HepG2 (cell line): Measurements from ENCODE around the gene CCDC191. TPM values are rescaled to one million over a fixed set of nuclear protein-coding genes. Genes with fewer than 3 reads are reported as not detected.

Experiments used
- ELF3 ChIP-seq: IDR thresholded peaks from 2 replicates; pipeline ENCODE4 v1.6.1; 2016; ENCODE audit warnings: missing genetic modification reagents, missing compliant biosample characterization
- ELK4 ChIP-seq: sonication (generic); formaldehyde crosslinking; IDR thresholded peaks from 2 replicates; pipeline ENCODE4 v1.9.0; 2021; ENCODE audit warnings: missing genetic modification reagents, borderline replicate concordance
- HOXA3 ChIP-seq: sonication (generic); formaldehyde crosslinking; IDR thresholded peaks from 2 replicates; pipeline ENCODE4 v1.5.0; 2020; ENCODE audit warnings: missing genetic modification reagents
- IRF1 ChIP-seq: sonication (generic); formaldehyde crosslinking; IDR thresholded peaks from 2 replicates; pipeline ENCODE4 v1.4.0; 2020; ENCODE audit warnings: low read depth, mild to moderate bottlenecking, missing genetic modification reagents
- NRL ChIP-seq: sonication (generic); formaldehyde crosslinking; IDR thresholded peaks from 2 replicates; pipeline ENCODE4 v1.5.0; 2020; ENCODE audit warnings: missing genetic modification reagents, mild to moderate bottlenecking, moderate library complexity, borderline replicate concordance
- REL ChIP-seq: sonication (generic); formaldehyde crosslinking; conservative IDR thresholded peaks from 2 replicates; pipeline ENCODE4 v1.8.0; 2022; ENCODE audit warnings: mild to moderate bottlenecking, missing genetic modification reagents, moderate library complexity
- RFX1 ChIP-seq: fragments of 450-650 bp; IDR thresholded peaks from 2 replicates; pipeline ENCODE4 v1.6.1; 2017
- SAP130 ChIP-seq: IDR thresholded peaks from 2 replicates; pipeline ENCODE4 v1.6.1; 2016; ENCODE audit warnings: low read depth
- U2AF2 ChIP-seq: fragments of 200-400 bp; formaldehyde crosslinking; IDR thresholded peaks from 2 replicates; pipeline ENCODE4 v1.6.1; 2017; ENCODE audit warnings: low read depth, mild to moderate bottlenecking, low read length
- ZBTB7B ChIP-seq: sonication (generic); formaldehyde crosslinking; IDR thresholded peaks from 2 replicates; pipeline ENCODE4 v1.4.0; 2020; ENCODE audit warnings: missing genetic modification reagents
- ZNF263 ChIP-seq: sonication (generic); formaldehyde crosslinking; IDR thresholded peaks from 2 replicates; pipeline ENCODE4 v1.4.0; 2020; ENCODE audit warnings: missing genetic modification reagents
- ZNF598 ChIP-seq: sonication (generic); formaldehyde crosslinking; IDR thresholded peaks from 2 replicates; pipeline ENCODE4 v1.5.1; 2020; ENCODE audit warnings: mild to moderate bottlenecking, missing genetic modification reagents, borderline replicate concordance
- ZNF660 ChIP-seq: sonication (generic); formaldehyde crosslinking; IDR thresholded peaks from 2 replicates; pipeline ENCODE4 v1.5.1; 2020; ENCODE audit warnings: mild to moderate bottlenecking, low read depth, missing genetic modification reagents, borderline replicate concordance
- ZNF766 ChIP-seq: sonication (generic); formaldehyde crosslinking; IDR thresholded peaks from 2 replicates; pipeline ENCODE4 v1.5.0; 2020; ENCODE audit warnings: missing genetic modification reagents, borderline replicate concordance
- ZNF770 ChIP-seq: sonication (generic); formaldehyde crosslinking; IDR thresholded peaks from 2 replicates; pipeline ENCODE4 v1.5.0; 2020; ENCODE audit warnings: mild to moderate bottlenecking, missing genetic modification reagents
- polyA plus RNA-seq, 8 experiments: library from polyadenylated mRNA; depleted of rRNA in 3 of 8; stranded (reverse) in 7 of 8; unstranded in 1 of 8; fragments of >200 nt; fragmentation: Illumina TruSeq in 4 of 8; extraction: Trizol in 4 of 8; gene quantifications; 2 replicates each; pipeline versions ENCODE4 v1.2.1 to v1.2.3, GENCODE V29; 2011 to 2016; ENCODE audit warnings: low read depth in 4 of 8, missing spikeins in 1 of 8, mixed read lengths in 1 of 8; ENCODE audit not compliant: insufficient read depth in 1 of 8
- total RNA-seq, 5 experiments: library from RNA; depleted of rRNA; stranded (reverse); fragments of >200 nt; fragmentation: Illumina TruSeq; extraction: Trizol; gene quantifications; 2 replicates each; pipeline ENCODE4 v1.2.3, GENCODE V29; 2016; ENCODE audit warnings: low read depth in 1 of 5
- TF ChIP-seq, protein P1 (sequence below): IDR thresholded peaks from 2 replicates; pipeline ENCODE4 v1.6.1; 2016; ENCODE audit warnings: low read depth, borderline replicate concordance
- TF ChIP-seq, protein P2 (sequence below): sonication (generic); formaldehyde crosslinking; IDR thresholded peaks from 2 replicates; pipeline ENCODE4 v1.8.0; 2022; ENCODE audit warnings: mild to moderate bottlenecking, missing genetic modification reagents, moderate library complexity
- TF ChIP-seq, protein P3 (sequence below): sonication (generic); formaldehyde crosslinking; IDR thresholded peaks from 2 replicates; pipeline ENCODE4 v1.4.0; 2020; ENCODE audit warnings: missing genetic modification reagents, low read depth, mild to moderate bottlenecking, borderline replicate concordance
- TF ChIP-seq, protein P4 (sequence below): sonication (generic); formaldehyde crosslinking; IDR thresholded peaks from 2 replicates; pipeline ENCODE4 v1.4.0; 2020; ENCODE audit warnings: missing genetic modification reagents

CCDC191 gene
- total and polyA plus RNA-seq, 2 of the 13 experiments (the other 11 are each of a cell fraction or from before 2014, with no cell fraction given) = 0.91 to 1.4 TPM

DNA sequence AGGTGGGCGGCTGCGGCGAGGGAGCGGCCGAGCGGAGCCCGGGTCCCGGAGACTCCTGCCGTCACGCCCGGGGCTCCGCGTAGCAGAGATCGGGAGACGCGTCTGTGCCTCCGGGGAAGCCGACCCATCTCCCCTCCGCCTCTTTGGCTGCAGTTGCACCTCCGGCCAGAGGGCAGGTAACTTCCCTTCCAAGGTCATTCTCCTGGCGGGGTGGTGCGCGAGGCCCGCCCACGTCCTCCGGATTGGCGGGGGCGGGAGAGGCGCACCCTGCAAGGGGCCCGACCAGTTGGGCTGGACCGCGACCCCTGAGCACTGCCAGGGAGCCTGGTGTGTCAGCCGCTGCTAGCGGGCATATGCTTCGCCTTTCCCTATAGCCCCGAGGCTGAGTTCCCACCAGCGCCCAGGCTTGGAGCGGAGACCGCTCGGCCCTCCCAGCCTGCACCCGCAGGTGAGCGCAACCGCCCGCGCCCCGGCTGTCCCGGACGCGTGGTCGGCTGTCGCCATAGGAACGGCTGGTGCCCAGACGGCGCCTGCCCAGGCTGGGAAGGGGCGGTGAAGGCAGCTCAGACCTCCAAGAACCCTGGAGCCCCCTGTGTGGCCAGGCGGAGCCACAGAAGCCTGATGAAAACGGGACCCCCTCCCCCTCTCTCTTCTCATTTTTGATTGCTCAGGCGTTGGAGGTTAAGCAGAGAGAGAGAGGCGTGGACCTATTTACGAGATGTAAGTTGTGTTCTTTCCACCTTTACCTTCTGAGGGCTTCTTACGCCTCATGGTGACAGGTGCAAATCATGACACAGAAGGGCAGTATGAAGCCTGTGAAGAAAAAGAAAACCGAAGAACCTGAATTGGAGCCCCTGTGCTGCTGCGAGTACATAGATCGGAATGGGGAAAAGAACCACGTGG, 108.1 kb downstream of the CCDC191 start (continued):
- TF ChIP-seq, protein P1, sequence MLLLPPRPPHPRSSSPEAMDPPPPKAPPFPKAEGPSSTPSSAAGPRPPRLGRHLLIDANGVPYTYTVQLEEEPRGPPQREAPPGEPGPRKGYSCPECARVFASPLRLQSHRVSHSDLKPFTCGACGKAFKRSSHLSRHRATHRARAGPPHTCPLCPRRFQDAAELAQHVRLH (CRISPR knock-in tag) = no peak
- no peak for TF ChIP-seq ELK4 (CRISPR knock-in tag)
- no peak for TF ChIP-seq ZNF770
- 0 out of 2 replicates have a peak, but pooled peaks have one; percentile 20 for TF ChIP-seq ZNF766 (CRISPR knock-in tag)
- TF ChIP-seq ZBTB7B (CRISPR knock-in tag) = peak; percentile 54; the same call in 1 of the 2 replicates
- 0 out of 2 replicates have a peak, but pooled peaks have one; percentile 42 for TF ChIP-seq NRL (CRISPR knock-in tag)
- TF ChIP-seq RFX1 = peak; percentile 44; the same call in 1 of the 2 replicates
- TF ChIP-seq, protein P2, sequence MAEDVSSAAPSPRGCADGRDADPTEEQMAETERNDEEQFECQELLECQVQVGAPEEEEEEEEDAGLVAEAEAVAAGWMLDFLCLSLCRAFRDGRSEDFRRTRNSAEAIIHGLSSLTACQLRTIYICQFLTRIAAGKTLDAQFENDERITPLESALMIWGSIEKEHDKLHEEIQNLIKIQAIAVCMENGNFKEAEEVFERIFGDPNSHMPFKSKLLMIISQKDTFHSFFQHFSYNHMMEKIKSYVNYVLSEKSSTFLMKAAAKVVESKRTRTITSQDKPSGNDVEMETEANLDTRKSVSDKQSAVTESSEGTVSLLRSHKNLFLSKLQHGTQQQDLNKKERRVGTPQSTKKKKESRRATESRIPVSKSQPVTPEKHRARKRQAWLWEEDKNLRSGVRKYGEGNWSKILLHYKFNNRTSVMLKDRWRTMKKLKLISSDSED (CRISPR knock-in tag) = no peak
- TF ChIP-seq U2AF2 = no peak
- no peak for TF ChIP-seq IRF1 (CRISPR knock-in tag)
- no peak for TF ChIP-seq ZNF660 (CRISPR knock-in tag)
- TF ChIP-seq ELF3 (CRISPR knock-in tag) = no peak; the same call in 1 of the 2 replicates
- 0 out of 2 replicates have a peak, but pooled peaks have one; percentile 20 for TF ChIP-seq ZNF263 (CRISPR knock-in tag)
- peak; percentile 27; the same call in 1 of the 2 replicates for TF ChIP-seq SAP130 (CRISPR knock-in tag)
- TF ChIP-seq REL (CRISPR knock-in tag) = 0 out of 2 replicates have a peak, but pooled peaks have one; percentile 48
- TF ChIP-seq, protein P3, sequence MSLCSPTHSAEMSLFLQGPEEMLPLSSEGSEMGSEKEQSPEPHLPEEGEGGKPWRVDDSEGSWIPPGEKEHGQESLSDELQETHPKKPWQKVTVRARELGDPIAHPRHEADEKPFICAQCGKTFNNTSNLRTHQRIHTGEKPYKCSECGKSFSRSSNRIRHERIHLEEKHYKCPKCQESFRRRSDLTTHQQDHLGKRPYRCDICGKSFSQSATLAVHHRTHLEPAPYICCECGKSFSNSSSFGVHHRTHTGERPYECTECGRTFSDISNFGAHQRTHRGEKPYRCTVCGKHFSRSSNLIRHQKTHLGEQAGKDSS (CRISPR knock-in tag) = peak; percentile 32; the same call in 1 of the 2 replicates
- TF ChIP-seq, protein P4, sequence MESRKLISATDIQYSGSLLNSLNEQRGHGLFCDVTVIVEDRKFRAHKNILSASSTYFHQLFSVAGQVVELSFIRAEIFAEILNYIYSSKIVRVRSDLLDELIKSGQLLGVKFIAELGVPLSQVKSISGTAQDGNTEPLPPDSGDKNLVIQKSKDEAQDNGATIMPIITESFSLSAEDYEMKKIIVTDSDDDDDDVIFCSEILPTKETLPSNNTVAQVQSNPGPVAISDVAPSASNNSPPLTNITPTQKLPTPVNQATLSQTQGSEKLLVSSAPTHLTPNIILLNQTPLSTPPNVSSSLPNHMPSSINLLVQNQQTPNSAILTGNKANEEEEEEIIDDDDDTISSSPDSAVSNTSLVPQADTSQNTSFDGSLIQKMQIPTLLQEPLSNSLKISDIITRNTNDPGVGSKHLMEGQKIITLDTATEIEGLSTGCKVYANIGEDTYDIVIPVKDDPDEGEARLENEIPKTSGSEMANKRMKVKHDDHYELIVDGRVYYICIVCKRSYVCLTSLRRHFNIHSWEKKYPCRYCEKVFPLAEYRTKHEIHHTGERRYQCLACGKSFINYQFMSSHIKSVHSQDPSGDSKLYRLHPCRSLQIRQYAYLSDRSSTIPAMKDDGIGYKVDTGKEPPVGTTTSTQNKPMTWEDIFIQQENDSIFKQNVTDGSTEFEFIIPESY (CRISPR knock-in tag) = no peak
- TF ChIP-seq HOXA3 (CRISPR knock-in tag) = 0 out of 2 replicates have a peak, but pooled peaks have one; percentile 10
- TF ChIP-seq ZNF598 (CRISPR knock-in tag) = no peak
